Loucy (cell line): ENCODE data around the gene TEX9.

Source experiments
- EZH2phosphoT487 ChIP-seq: fragments of 200-600 bp; IDR thresholded peaks from 2 replicates; pipeline ENCODE4 v1.6.1; 2018; ENCODE audit warnings: antibody characterized with exemption, mild to moderate bottlenecking, moderate library complexity, borderline replicate concordance
- TF ChIP-seq, protein P1 (sequence below): fragments of 200-600 bp; sonication (generic); conservative IDR thresholded peaks from 2 replicates; pipeline ENCODE4 v1.5.1; 2014; ENCODE audit warnings: mild to moderate bottlenecking, antibody characterized with exemption, low read length

GRCh38 chr15:56468401-56468800, 103.2 kb downstream of the TEX9 start:
- TF ChIP-seq, protein P1, sequence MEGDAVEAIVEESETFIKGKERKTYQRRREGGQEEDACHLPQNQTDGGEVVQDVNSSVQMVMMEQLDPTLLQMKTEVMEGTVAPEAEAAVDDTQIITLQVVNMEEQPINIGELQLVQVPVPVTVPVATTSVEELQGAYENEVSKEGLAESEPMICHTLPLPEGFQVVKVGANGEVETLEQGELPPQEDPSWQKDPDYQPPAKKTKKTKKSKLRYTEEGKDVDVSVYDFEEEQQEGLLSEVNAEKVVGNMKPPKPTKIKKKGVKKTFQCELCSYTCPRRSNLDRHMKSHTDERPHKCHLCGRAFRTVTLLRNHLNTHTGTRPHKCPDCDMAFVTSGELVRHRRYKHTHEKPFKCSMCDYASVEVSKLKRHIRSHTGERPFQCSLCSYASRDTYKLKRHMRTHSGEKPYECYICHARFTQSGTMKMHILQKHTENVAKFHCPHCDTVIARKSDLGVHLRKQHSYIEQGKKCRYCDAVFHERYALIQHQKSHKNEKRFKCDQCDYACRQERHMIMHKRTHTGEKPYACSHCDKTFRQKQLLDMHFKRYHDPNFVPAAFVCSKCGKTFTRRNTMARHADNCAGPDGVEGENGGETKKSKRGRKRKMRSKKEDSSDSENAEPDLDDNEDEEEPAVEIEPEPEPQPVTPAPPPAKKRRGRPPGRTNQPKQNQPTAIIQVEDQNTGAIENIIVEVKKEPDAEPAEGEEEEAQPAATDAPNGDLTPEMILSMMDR: no peak
- TF ChIP-seq EZH2phosphoT487: no peak
